GM19324 (cell line): ENCODE data around the gene NCBP2.

Experiments
- ATAC-seq: cut with Tn5 transposase; IDR thresholded peaks from one replicate; pipeline ENCODE4 v1.9.1; 2021; ENCODE audit warnings: mild to moderate bottlenecking, moderate library complexity; ENCODE audit not compliant: unreplicated experiment, low FRiP score

NCBP2 gene

DNA sequence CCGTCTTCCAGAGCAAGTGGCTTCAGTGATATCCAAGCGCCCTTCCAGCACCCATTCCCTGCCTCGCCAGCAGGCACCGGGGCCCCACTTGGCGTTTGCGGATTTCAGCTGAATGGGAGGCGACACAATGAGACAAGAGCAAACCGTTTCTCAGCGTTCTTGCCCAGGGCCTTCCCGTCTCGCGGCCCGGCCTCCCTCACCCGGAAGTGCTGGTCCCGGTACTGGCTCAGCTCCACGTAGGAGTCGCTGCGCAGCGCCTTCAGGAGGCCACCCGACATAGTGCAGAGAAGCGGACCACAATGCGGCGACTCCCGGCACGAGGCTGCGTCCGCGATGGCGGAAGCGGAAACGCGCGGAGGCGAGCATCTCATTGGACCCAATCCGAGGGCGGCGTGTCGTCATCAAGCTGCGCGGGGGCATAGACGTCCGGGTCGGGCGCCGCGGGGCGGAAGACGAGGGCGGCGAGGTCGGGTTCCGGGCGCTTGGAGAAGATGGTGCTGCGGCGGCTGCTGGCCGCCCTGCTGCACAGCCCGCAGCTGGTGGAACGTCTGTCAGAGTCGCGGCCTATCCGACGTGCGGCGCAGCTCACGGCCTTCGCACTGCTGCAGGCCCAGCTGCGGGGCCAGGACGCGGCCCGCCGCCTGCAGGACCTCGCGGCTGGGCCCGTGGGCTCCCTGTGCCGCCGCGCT is at the start of gene NCBP2:
TSS of gene NCBP2 (minus strand) at position 303 of the 689 bp plus-strand sequence. CDS start at position 278, 25 bp downstream.
- peak; percentile 94 for ATAC-seq

DNA sequence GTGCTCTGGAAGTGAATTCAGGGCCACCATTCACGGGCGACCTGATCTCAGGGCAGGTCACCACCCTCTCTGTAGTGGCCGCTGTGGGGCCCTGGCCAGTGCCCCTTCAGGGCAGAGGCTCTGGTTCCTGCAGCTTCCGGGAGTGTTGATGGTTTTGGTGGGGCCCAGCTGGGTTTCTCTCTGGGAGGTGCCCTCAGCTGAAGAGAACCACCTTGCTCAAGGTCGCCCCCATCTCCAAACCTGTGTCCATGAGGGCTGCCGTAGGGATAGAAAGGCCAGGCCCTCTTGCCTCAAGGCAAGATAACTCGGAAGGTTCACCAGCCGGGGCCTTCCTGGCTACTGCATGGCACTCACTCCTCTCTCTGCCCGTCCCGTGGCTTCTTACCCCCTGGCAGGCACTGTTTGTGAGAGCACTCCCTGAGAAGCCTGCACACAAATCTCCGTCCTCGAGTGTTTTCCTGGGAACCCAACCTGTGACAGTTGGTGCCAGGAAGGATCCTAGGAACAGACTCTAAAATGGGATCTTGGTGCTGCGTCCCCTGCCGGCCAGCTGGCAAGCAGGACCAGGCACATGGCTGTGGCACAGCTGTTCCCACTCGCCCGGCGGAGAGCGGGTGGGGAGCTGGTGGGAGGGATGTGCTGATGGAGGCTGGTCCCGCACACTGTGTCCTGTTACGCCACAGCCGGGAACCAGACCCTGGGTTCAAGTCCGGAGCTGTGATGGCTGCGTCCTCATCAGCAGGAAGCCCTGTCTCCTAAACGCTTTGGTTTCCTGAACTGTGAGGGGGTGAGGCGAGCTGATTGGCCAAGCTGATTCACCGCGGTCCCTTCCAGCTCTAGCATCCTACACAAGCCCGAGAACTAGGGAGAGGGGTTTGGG is 49.5 kb upstream of the NCBP2 start:
- no peak for ATAC-seq

DNA sequence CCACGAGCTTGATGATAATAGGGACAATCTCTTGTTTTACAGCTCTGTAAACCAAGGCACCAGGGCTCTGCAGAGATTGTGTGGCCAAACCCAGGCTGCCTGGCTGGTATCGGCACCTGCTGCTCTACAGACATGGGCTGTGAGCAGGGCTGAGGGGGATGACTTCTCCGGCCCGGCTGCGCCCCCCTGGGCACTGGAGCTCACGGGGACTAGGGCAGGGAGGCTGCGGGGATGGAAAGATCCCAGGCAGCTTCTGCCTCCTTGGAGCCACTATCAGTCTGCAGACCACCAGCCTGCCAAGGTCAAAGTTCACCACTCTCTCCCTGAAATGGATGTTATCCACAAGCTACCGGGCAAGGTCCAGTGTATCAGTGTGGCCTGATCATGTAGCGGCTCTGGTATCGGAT is 48.3 kb upstream of the NCBP2 start:
- no peak for ATAC-seq

DNA sequence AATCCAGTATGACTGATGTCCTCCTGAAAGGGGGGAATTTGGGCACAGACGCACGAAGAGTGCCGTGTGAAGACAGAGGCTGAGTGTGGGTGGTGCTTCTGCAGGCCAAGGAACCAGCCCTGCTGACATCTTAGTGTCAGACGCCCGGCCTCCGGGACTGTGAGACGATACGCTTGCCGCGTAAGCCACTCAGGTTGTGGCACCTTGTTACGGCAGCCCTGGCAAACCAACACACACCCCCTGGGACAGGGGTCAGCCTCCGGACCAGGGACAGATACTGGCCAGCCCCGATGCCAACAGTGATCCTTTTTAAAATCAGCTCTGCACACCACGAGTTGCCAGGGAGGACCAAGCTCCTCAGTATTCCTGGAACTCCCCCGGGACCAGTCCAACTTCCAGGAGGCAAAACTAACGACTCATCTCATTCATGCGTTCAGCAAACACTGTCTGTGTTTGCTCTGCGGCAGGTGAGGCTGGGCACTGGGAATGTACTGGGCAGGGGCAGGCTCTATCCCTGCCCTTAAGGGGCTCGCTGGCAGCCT is 47.5 kb upstream of the NCBP2 start:
- ATAC-seq = no peak

DNA sequence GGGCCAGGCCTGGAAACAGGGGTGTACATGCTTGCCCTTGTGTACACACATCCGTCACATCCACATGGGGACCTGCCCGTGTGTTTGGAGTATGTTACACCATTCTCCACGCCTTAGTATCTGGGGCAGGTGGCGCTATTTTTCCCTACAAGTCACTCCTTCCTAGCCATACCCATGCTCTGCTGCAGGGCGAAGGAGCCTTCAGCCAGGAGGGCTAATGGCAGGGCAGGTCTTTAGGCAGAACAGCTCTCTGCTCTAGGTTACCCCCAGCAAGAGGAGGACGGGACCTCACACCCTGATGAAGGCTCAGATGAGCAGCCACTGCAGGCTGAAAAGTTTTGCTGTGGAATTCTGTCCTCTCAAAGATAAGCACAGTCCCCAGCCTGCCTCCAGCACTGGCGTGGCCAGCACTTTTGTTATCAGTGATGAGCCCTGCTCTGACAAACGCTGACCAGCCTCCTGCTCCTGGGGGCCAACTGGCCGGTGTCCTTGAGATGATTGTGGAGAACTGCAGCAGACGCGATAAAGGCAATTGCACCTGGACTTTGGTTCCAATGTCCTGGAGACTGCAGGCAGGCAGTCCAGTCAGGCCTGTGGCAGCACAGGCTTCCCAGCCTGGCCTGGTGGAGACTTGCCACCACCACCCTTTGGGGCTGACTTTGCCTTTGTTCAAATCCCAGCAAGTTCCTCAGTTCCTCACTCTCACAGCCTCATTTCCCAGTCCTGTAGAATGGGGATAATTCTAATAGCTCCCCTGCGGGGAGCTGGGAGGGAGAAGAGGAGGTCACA is 46.1 kb upstream of the NCBP2 start:
- ATAC-seq = no peak

DNA sequence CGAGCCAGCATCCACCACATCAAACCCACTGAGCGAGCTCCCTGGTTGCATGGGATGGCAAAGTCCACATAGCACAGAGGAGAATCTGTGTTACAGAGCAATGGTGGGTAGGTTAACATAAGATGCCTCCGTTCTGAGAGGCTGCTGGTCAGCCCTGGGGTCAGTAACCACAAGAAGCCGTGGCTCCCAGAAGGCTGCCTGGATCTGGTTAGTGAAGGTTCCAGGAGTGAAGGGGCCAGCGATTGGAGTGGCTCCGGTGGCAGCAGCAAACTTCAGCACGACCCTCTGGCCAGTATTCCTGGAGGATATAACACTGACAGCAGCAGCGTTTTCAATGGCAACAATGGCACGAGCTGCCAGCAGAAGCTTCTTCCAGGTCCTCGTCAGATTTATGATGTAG is 44.7 kb upstream of the NCBP2 start:
- no peak for ATAC-seq

DNA sequence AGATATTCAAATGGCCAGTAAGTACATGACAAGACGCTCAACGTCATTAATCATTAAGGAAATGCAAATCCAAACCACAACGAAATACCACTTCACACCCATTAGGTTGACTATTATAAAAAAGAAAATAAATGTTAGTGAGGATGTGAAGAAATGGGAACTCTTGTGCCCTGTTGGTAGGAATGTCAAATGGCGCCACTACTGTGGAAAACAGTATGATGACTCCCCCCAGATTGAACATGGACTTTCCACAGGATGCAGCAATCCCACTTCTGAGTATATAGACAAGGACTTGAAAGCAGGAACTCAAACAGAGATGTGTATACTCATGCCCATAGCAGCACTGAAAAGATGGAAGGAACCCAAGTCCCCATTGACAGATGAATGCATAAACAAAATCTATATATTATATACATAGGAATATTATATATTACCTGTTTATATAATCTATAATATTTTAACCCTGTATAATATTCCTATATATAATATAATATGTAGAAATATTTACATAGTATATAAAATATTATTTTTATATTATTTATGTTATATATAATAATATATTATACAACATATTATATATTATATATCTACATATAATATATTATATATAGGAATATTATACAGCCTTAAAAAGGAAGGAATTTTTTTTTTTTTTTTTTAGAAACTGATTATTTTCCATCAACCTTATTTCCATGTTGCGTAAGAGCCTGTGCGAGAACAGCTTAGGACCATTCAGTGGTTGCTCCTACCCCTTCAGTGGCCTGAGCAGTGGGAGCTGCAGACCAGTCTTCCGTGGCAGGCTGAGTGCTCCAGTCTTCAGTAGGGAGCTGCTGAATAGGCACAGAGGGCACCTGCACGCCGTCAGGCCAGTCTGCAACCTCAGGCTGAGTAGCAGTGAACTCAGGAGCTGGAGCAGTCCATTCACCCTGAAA is 43.9 kb upstream of the NCBP2 start:
- ATAC-seq = no peak

DNA sequence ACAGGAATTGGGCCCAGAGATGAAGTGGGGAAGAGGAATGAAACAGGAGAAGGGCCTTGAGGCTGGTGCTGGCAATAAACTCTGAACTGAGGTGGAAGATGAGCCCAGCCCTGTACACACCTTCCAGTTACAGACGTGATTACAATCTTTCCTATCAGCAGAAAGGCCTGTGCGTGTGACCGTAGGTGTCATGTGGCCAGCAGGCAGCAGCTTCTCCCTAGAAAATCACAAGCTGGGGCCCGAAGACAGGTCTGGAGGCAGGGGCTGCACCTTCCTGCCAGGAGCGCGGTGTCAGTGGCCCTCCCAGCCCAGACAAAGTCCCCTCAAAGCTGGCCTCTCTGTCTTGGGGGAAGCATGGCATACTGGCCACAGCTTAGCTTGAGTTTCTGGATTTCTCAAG is 43.0 kb upstream of the NCBP2 start:
- no peak for ATAC-seq

DNA sequence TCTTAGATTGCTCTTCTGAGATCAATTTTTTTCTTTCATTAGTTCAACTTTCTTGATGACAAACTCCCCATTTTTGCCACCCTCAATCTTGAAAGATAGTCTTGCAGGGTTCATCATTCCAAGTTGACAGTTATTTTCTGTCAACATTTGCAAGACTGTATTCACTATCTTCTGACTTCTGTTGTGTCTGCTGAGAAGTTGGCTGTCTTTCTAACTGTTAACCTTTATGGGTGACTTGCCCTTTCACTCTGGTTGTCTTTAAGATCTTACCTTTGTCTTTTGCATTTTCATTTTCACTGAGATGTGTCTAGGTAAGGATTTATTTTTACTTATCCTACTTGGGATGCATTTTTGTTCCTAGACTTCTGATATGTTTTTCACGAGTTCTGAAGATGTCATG is 40.9 kb upstream of the NCBP2 start:
- no peak for ATAC-seq

DNA sequence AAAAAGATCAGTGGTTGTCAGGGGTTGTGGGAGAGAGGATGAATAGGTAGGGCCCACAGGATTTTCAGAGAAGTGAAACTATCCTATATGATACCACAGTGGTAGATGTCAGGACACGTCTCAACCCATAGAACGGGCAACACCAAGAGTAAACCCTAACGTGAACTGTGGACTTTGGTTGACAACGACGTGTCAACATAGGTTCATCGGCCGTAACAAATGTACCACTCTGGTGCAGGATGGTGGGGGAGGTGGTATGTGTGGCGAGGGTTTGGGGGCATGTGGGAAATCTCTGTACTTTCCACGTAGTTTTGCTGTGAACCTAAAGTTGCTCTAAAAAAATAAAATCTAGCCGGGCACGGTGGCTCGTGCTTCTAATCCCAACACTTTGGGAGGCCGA is 39.3 kb upstream of the NCBP2 start:
- ATAC-seq = no peak

DNA sequence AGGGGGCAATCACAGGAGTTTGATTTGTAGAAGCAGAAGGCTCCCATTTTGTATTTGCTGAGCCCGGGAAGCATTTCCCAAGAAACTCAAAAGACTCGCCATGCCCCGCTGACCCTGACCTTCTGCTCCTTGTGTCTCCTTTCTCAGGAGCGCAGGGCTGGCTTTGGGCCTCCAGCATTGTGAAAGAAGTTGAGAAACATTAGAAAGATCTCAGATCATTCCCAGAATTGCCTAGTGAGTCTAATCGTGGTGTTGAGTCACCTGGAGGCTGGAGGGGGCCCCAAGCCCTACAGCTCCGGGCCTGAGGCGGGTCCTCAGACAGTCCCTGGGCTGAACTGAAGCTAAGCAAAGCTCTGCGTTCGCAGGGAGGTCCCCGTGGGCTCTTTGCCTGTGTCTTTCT is 37.2 kb upstream of the NCBP2 start:
- no peak for ATAC-seq

DNA sequence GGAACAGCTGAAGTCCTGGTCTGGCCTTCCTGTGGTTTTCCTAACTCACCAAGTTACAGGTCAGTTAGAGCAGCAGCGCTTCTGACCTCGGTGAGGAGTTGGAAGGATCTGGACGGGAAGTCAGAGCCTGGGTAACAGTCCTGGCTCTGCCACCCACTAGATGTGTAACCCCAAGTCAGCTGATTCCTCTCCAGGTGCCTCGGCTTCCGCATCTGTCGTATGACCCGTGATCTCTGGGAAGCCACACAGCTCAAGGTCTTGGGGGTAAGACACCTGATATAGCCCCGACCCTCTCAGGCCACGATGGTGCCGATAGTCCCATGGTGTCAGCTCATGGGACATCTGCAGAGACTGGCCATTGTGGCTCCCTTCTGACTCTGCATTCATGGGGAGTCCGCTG is 34.6 kb upstream of the NCBP2 start:
- no peak for ATAC-seq

DNA sequence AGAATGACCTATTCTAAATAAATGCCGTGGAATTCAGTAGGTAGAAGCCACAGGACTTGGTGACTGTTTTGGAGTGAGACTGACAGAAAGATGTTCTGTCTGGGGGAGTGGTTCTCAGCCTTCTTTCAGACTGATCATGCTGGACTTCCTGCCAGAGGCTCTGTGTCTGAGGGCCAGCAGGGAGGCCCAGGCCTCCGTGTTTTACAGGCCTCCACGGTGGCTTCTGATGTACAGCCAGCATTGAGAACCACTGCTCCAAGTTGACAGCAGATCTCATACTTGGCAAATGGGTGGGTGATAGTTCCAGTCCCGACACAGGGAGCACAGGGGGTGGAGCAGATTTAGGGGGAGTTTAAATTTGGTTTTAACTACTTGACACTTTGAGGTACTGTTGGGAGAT is 33.0 kb upstream of the NCBP2 start:
- no peak for ATAC-seq

DNA sequence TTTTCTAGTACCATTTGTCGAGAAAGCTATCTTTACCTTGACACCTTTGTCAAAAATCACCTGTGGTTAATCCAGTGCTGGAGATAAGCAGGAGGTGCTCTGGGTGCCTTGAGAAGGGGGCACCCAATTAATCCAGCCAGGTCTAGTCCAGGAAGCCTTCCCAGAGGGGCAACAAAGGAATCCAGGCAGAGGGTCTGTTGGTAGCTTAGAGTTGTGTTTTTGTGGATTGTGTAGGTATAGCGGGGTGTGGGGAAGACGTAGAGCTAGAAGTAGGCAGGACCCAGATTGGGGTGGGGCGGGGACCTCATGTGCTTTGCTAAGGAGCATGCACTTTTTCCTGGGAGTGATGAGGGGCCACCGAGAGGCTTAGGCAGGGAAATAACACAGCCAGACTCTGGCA is 32.3 kb upstream of the NCBP2 start:
- ATAC-seq = no peak

DNA sequence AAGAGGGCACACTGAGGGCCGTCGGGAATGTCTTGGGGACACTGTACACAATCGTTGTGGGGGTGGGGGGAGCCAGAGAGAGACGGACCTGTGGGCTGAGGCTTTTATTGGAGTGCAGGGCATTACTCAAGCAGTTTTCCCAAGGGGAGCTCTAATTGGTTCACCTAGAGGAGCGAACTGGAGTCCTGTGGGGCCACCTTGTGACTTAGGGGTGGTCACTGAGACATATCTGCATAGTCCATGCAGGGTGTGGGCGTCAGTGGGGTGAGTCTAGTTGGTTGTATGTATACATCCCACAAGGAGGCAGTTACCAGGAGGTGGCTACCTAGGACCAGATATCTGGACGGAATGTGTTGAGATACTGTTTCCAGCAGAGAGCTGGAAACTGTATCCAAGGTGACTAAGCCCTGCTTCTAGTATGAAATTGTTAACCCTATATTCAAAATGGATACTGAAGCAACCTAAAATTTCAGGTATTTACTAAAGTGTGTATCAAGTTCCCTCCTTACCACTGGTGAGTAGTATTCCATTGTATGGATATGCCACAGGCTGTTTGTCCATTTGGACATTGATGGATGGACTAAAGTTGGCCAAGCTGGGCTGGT is 28.9 kb upstream of the NCBP2 start:
- no peak for ATAC-seq

DNA sequence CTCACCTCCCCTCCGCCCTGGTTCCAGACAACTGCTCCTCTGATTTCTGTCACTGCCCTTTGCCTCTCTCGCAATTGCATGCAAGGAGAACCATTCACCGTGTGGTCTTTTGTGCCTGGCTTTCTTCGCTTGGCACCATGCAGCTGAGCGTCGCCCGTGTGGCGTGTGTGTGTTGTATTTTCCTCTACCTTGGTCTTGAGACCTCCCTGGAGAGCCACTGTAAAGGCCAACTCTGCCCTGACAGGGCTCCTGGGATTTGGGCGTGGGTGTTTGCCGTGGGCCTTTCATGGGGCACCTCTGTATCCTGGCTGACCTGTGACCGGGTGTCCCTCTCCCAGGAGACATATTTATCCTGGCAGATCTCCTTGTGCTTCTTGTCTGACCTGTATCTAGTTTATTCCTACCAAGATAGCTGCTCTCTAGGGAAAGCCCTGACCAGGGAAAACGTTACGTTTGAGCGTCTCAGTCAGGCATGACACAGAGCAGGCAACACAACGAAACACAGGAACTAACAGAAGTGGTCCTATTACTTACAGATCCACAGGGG is 28.3 kb upstream of the NCBP2 start:
- no peak for ATAC-seq

DNA sequence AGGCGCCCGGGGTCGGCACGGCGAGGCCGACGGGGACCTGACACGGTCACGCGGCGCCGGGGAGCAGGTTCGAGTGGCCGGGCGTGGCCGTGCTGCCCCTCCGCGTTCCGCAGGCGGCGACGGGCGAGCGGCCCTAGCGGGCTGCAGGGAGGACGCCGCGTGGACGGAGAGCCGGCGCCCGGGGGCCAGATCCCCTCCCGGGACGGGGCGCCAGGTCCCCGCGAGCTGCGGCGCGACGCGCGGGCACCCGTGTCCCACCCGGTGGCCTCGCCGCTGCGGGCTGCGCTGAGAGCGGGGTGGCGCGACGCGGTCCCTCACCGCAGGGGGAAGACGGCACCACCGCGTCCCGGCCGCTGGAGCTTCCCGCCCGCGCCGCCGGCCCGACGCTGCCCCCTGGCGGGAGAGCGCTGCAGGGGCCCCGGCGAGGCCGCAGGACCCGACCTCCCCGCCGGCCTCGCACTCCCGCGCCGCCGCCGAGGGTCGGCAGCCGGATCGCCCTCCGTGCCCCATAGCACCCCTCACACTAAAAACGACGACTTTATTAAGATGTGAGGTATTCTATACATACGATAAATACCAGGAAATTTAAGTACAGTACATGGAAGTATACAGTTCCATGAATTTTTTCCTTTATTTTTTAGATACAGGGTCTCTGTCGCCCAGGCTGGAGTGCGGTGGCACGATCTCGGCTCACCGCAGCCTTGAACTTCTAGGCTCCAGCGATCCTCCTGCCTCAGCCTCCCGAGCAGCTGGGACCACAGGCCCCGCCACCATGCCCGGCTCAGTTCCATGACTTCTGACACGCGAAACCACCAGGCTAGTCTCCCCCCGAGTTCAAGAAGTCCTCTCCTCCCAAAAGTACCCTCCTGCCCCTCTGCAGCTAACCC is 27.6 kb upstream of the NCBP2 start:
- peak; percentile 54 for ATAC-seq

DNA sequence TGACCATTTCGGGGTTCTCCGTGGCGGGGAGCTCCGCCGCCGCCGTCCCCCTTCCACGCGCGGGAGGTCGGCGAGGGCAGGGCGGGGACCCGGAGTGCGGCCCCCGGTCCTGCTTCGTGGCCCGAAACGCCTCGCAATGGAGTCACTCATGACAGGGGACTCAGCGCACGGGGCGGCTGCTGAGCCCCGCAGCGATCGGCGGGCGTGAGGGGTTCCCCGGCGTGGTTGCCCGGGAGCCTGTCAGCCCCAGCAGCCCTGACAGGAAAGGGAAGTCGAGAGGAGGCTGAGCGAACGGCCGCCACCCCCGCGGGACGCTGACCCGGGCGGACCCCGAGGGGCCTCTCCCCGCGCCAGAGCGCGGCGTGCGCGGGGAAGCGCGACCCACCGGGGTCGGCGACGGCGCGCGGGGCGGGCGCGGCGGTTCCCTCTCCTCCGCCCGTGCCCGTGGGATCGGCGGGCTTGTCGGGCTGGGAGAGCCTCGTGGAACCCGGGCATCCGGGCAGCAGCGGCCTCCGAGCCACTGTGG is 26.9 kb upstream of the NCBP2 start:
- peak; percentile 47 for ATAC-seq
